Calu3 (cell line): ENCODE measurements around the gene MATN1. TPM values are rescaled to one million over a fixed set of nuclear protein-coding genes. Genes with fewer than 3 reads are reported as not detected.

Experiments used
- BruUV-seq: library from RNA; stranded (reverse); fragments of 400-500 nt; replicated peaks from 2 replicates; lab custom pipeline; 2021; lab: Mats Ljungman, UMichigan
- CTCF ChIA-PET: fragments of 300-600 bp; sonication (Branson Sonifier 250); formaldehyde crosslinking; loops from one replicate; lab custom pipeline; 2022; ENCODE audit warnings: antibody characterized with exemption; lab: Charles Lee
- DNase-seq: peaks from one replicate; pipeline ENCODE4 v3.0.0; 2022
- H3K27ac Mint-ChIP-seq: one replicate; pipeline ENCODE4 v1.8.0; 2022; ENCODE audit warnings: mixed read lengths; ENCODE audit not compliant: unreplicated experiment
- H3K27me3 Mint-ChIP-seq: one replicate; pipeline ENCODE4 v1.8.0; 2022; ENCODE audit warnings: mixed read lengths; ENCODE audit not compliant: unreplicated experiment
- H3K36me3 Mint-ChIP-seq: one replicate; pipeline ENCODE4 v1.8.0; 2022; ENCODE audit warnings: mild to moderate bottlenecking, moderate library complexity, mixed read lengths; ENCODE audit not compliant: insufficient read depth, unreplicated experiment
- H3K4me1 Mint-ChIP-seq: one replicate; pipeline ENCODE4 v1.8.0; 2022; ENCODE audit warnings: mild to moderate bottlenecking, low read depth, mixed read lengths; ENCODE audit not compliant: unreplicated experiment
- H3K4me3 Mint-ChIP-seq: one replicate; pipeline ENCODE4 v1.8.0; 2022; ENCODE audit warnings: mild to moderate bottlenecking, low read depth, moderate library complexity, mixed read lengths; ENCODE audit not compliant: unreplicated experiment
- H3K9me3 Mint-ChIP-seq: one replicate; pipeline ENCODE4 v1.8.0; 2022; ENCODE audit warnings: low read depth, mixed read lengths; ENCODE audit not compliant: unreplicated experiment
- CTCF ChIP-seq: fragments of 200-600 bp; IDR thresholded peaks from one replicate; pipeline ENCODE4 v1.8.0; 2022; ENCODE audit warnings: antibody characterized with exemption; ENCODE audit not compliant: unreplicated experiment
- intact Hi-C: fragments of 100-400 bp; cut with micrococcal nuclease; formaldehyde crosslinking; loops from one replicate; pipeline ENCODE4 v1.10.0; 2022; ENCODE audit not compliant: unreplicated experiment
- total RNA-seq: library from RNA; stranded (reverse); gene quantifications from 2 replicates; pipeline ENCODE4 v1.2.3, GENCODE V29; 2022

The MATN1 gene
- total RNA-seq, 1 experiment from 2014 or later = not detected

DNA sequence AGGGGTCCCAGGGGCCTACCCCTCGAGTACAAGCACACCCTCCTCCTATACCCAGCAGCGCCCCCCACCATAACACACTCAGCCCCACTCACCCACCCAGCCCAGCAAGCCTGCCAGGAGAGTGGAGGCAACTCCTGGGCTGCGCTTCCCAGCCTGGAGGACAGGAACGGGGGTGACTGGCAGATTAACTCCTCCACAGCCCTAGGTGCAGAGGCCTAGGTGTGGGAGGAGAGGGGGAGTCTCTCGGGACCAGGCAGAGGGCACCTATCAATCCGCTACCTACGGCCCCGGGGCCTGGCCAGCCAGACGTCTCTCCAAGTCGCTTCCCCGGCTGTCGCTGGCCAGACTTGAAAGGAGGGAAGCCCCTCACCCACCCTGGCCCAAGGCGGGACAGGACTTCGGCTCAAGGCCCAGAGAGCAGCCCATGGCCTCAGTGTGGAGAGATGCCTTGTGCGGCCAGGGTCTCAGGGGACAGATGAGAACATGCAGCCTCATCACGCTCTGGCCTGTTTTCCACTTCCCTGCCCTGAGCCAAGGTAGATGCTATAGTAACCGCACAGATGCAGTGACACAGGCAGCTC, 24.9 kb downstream of the MATN1 start:
- no peaks in the 10 kb centered on the region for H3K9me3 Mint-ChIP-seq

GRCh38 chr1:30697571-30698376, 25.6 kb downstream of the MATN1 start:
- no peaks in the 10 kb centered on the region for H3K36me3 Mint-ChIP-seq
- no peak overlapping the region for H3K4me3 Mint-ChIP-seq
- H3K9me3 Mint-ChIP-seq = no peaks in the 10 kb centered on the region
- intact Hi-C loops = no loop called here
- H3K27me3 Mint-ChIP-seq = peaks cover 43% of the 10 kb centered on the region
- DNase-seq = no peak
- H3K4me1 Mint-ChIP-seq = no peaks in the 10 kb centered on the region
- TF ChIP-seq CTCF = no peak
- no TSS peak for BruUV-seq
- H3K27ac Mint-ChIP-seq = no peak overlapping the region
- CTCF ChIA-PET = no interaction called here

More for the DNA sequence above, 24.9 kb downstream of the MATN1 start:
- Mint-ChIP-seq H3K27ac (no peak overlapping the region), H3K4me3 (no peak overlapping the region), H3K4me1 (no peaks in the 10 kb centered on the region), H3K27me3 (peaks cover 36% of the 10 kb centered on the region), H3K36me3 (no peaks in the 10 kb centered on the region)
- no peak for TF ChIP-seq CTCF
- BruUV-seq = no TSS peak
- DNase-seq = no peak
- intact Hi-C loops = no loop called here
- CTCF ChIA-PET = no interaction called here

GRCh38 chr1:30696831-30697230, 26.6 kb downstream of the MATN1 start:
- Mint-ChIP-seq H3K4me1 (no peaks in the 10 kb centered on the region), H3K27me3 (peaks cover 52% of the 10 kb centered on the region), H3K27ac (no peak overlapping the region), H3K36me3 (no peaks in the 10 kb centered on the region), H3K4me3 (no peak overlapping the region), H3K9me3 (no peaks in the 10 kb centered on the region)
- CTCF ChIA-PET = no interaction called here
- intact Hi-C loops = no loop called here
- DNase-seq = no peak
- no peak for TF ChIP-seq CTCF
- no TSS peak for BruUV-seq

DNA sequence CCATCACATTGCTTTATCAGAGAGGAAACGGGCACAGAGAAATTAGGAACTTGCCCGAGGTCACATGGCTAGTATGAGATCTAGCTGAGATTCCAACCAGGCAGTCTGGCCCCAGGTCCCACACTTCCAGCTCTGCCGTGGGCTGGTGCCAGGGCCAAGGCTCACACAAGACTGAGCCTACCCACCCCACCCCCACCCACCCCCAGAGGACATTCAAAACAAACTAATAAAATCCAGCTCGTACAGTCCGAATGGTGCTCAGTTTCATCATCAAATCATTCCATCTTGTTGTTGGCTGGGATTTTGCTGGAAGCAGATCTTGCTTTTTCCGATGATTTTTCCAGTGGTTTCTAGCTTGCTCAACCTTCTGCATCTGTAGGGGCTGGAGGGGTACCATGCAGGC, 27.9 kb downstream of the MATN1 start:
- Mint-ChIP-seq H3K4me3 (no peak overlapping the region), H3K9me3 (no peaks in the 10 kb centered on the region), H3K27ac (no peak overlapping the region), H3K27me3 (peaks cover 66% of the 10 kb centered on the region), H3K4me1 (no peaks in the 10 kb centered on the region), H3K36me3 (no peaks in the 10 kb centered on the region)
- no TSS peak for BruUV-seq
- no peak for DNase-seq
- no peak for TF ChIP-seq CTCF
- intact Hi-C loops = no loop called here
- CTCF ChIA-PET = no interaction called here
